ENCODE results near the gene SHISA5.
"Not testable (repeated sequence)": the region's sequence is repeated elsewhere in the genome, so short reads cannot be mapped to it uniquely, and the experiment has no call there.

GRCh38 chr3:48551651-48552050 lies 47.7 kb upstream of the SHISA5 start:
- not testable (repeated sequence) for TF ChIP-seq EZH2 (IDR thresholded peaks at IDR 0.05; ENCODE audit: low read length, unreplicated experiment); CTCF (conservative IDR thresholded peaks at IDR 0.05; ENCODE audit: low read depth, low read length)

Data from PC-3 (cell line).